Measurements from ENCODE around the gene PPT2. TPM values are rescaled to one million over a fixed set of nuclear protein-coding genes. Genes with fewer than 3 reads are reported as not detected.
A peak's percentile ranks its signal among the peaks of the same experiment; 100 is the strongest.

PPT2 gene
- total and polyA plus RNA-seq, 2 of the 13 experiments (the other 11 are each of a cell fraction or from before 2014, with no cell fraction given): 39.2 to 61.8 TPM

GRCh38 chr6:32177183-32177787, 23.3 kb downstream of the PPT2 start (continued):
- TF ChIP-seq ZSCAN20 (CRISPR knock-in tag; IDR thresholded peaks at IDR 0.05; ENCODE audit: borderline replicate concordance) (no peak), CBX5 (CRISPR knock-in tag; IDR thresholded peaks at IDR 0.05; ENCODE audit: borderline replicate concordance) (no peak), ZNF207 (IDR thresholded peaks at IDR 0.05; ENCODE audit: borderline replicate concordance) (no peak), IRF1 (CRISPR knock-in tag; IDR thresholded peaks at IDR 0.05; ENCODE audit: low read depth) (no peak), ZFP36L2 (CRISPR knock-in tag; IDR thresholded peaks at IDR 0.05) (no peak), ZBTB8A (CRISPR knock-in tag; IDR thresholded peaks at IDR 0.05; ENCODE audit: borderline replicate concordance, low read depth) (0 out of 2 replicates have a peak, but pooled peaks have one; percentile 70), RAD51 (IDR thresholded peaks at IDR 0.05; ENCODE audit: borderline replicate concordance) (no peak), HES4 (CRISPR knock-in tag; IDR thresholded peaks at IDR 0.05; ENCODE audit: borderline replicate concordance) (no peak), ESRRA (CRISPR knock-in tag; IDR thresholded peaks at IDR 0.05; ENCODE audit: low read depth) (no peak), ELF4 (CRISPR knock-in tag; IDR thresholded peaks at IDR 0.05; ENCODE audit: borderline replicate concordance) (0 out of 2 replicates have a peak, but pooled peaks have one; percentile 52), ZNF883 (CRISPR knock-in tag; IDR thresholded peaks at IDR 0.05; ENCODE audit: not compliant biosample characterization) (no peak), ZNF724P (CRISPR knock-in tag; IDR thresholded peaks at IDR 0.05; ENCODE audit: borderline replicate concordance) (no peak), ZNF331 (CRISPR knock-in tag; IDR thresholded peaks at IDR 0.05) (no peak), ZNF598 (CRISPR knock-in tag; IDR thresholded peaks at IDR 0.05; ENCODE audit: borderline replicate concordance) (0 out of 2 replicates have a peak, but pooled peaks have one; percentile 16), ARHGAP35 (CRISPR knock-in tag; IDR thresholded peaks at IDR 0.05; ENCODE audit: borderline replicate concordance) (0 out of 2 replicates have a peak, but pooled peaks have one; percentile 54), BATF2 (CRISPR knock-in tag; IDR thresholded peaks at IDR 0.05) (no peak), ZNF792 (CRISPR knock-in tag; IDR thresholded peaks at IDR 0.05) (no peak; the same call in 1 of the 2 replicates), KLF15 (CRISPR knock-in tag; IDR thresholded peaks at IDR 0.05; ENCODE audit: borderline replicate concordance) (no peak), JUN (CRISPR knock-in tag; IDR thresholded peaks at IDR 0.05) (peak; percentile 26), ZNF773 (CRISPR knock-in tag; IDR thresholded peaks at IDR 0.05; ENCODE audit: borderline replicate concordance) (no peak), SMARCE1 (IDR thresholded peaks at IDR 0.05; ENCODE audit: borderline replicate concordance) (no peak), ZFX (CRISPR knock-in tag; IDR thresholded peaks at IDR 0.05; ENCODE audit: low read depth) (0 out of 2 replicates have a peak, but pooled peaks have one; percentile 13), TSC22D2 (CRISPR knock-in tag; IDR thresholded peaks at IDR 0.05; ENCODE audit: borderline replicate concordance) (no peak)
- TF ChIP-seq, protein P1, sequence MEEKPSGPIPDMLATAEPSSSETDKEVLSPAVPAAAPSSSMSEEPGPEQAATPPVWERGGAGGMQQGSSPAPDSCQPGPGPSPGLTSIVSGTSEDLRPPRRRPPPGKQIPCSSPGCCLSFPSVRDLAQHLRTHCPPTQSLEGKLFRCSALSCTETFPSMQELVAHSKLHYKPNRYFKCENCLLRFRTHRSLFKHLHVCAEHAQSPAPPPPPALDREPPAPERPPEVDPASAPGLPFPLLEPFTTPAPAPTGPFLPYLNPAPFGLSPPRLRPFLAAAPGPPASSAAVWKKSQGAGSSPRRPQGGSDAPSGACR (CRISPR knock-in tag; IDR thresholded peaks at IDR 0.05): no peak
- TF ChIP-seq, protein P2, sequence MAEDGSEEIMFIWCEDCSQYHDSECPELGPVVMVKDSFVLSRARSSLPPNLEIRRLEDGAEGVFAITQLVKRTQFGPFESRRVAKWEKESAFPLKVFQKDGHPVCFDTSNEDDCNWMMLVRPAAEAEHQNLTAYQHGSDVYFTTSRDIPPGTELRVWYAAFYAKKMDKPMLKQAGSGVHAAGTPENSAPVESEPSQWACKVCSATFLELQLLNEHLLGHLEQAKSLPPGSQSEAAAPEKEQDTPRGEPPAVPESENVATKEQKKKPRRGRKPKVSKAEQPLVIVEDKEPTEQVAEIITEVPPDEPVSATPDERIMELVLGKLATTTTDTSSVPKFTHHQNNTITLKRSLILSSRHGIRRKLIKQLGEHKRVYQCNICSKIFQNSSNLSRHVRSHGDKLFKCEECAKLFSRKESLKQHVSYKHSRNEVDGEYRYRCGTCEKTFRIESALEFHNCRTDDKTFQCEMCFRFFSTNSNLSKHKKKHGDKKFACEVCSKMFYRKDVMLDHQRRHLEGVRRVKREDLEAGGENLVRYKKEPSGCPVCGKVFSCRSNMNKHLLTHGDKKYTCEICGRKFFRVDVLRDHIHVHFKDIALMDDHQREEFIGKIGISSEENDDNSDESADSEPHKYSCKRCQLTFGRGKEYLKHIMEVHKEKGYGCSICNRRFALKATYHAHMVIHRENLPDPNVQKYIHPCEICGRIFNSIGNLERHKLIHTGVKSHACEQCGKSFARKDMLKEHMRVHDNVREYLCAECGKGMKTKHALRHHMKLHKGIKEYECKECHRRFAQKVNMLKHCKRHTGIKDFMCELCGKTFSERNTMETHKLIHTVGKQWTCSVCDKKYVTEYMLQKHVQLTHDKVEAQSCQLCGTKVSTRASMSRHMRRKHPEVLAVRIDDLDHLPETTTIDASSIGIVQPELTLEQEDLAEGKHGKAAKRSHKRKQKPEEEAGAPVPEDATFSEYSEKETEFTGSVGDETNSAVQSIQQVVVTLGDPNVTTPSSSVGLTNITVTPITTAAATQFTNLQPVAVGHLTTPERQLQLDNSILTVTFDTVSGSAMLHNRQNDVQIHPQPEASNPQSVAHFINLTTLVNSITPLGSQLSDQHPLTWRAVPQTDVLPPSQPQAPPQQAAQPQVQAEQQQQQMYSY (CRISPR knock-in tag; IDR thresholded peaks at IDR 0.05): no peak
